ENCODE results near the gene PKP2. TPM values are rescaled to one million over a fixed set of nuclear protein-coding genes. Genes with fewer than 3 reads are reported as not detected.

PKP2 gene
- 56.0 and 76.3 TPM in 2 replicates for total RNA-seq

DNA sequence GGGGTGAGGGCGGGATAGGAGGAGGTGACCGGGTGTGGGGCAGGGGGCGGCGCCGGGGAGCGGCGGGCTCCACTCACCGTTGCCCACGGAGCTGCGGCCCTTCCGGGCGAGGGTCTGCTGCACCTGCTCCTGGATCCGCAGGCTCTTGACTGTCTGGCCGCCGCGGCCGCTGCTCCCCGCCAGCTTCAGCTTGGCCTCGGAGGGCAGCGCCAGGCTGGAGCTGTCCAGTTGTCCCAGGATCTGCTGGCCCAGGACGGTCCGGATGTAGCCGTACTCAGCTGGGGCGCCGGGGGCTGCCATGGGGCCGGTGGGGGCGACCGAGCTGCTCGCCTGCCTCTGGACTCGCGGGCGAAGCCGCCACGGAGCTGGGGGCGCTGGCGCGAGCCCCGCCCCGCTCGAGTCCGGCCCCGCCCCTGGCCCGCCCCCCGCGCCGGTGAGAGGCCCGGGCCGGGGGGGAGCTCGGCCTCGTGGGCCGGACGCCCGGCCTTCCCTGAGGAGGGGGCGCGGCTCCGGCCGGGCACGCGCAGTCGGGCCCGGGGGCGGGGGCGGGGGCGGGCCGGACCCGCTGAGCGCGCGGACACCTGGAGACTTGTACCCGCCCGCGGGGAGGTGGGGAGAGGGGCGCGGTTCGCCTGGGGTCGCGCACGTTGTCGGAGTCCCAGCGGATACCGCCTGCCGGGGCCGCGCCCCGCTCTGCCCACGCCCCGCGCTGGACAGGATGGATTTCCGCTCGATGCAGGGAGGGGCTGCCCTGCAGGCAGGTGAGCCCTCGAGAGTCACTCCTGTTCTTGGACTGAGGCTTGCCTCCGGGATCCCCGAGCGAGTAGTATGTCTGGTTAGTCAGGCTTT, at the start of gene PKP2:
Gene PKP2 (minus strand): TSS at position 346 of the 849 bp plus-strand sequence. CDS start 46 bp downstream, at position 300.

DNA sequence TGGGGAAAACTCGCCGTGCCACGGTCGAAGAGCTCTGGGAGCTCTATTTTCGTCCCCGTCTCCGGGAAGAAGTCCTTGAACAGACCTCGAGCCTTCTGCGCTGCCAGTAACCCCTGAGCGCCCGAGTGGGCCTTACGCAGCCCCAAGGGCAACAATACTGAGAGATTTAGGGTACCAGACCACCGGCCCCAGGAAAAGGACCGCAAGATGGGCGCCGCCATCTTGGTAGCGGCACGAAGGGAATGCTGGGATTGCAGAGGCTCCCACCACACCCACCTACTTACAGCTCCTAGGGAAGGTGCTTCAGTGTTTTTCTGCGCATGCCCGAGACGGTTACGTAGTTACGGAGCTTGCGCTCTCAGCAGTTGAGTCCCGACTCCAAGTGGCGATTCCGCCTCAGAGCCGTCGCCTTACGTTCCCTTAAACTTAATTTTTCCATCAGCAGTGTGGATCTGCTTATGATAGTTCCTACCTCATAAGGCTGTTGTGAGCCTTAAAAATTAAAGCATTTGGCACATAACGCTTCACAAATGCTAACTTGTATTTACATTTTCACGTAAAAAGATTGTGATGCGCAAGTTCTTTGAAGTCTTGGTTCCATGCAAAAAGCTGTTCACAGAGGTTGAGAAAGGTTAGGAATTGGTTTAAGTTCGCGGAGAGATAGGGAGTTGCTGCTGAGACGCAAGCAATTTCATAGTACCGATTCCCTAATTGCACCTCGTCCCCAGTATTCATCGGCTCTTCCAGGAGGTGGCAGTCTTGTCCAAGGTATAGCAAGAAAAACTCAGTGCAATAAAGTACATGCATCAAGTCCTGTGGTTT, 140.7 kb downstream of the PKP2 start, which contains the start of gene YARS2:
Gene YARS2 (minus strand): TSS at position 244 of the 822 bp plus-strand sequence. CDS start 23 bp downstream, at position 221.

Other genes starting within 250 kb of the PKP2 start
- gene DNM1L, start 217.5 kb downstream of the PKP2 start, total RNA-seq, result 80.7 and 97.8 TPM in 2 replicates
- gene YARS2, start 140.9 kb downstream of the PKP2 start, total RNA-seq, result 30.1 and 35.0 TPM in 2 replicates

Measured in nasal cavity respiratory epithelium epithelial cell of viscerocranial mucosa (primary cell).